Ramos (cell line): Measurements from ENCODE around the gene TMEM240.
"Not testable (repeated sequence)": the region's sequence is repeated elsewhere in the genome, so short reads cannot be mapped to it uniquely, and the experiment has no call there.

Experiments
- in situ Hi-C: fragments of 300-500 bp; cut with MboI; formaldehyde crosslinking; loops from one replicate; pipeline ENCODE4 v1.14.3; 2022; ENCODE audit warnings: low sequenced_read_pairs; ENCODE audit not compliant: unreplicated experiment

The TMEM240 gene

DNA sequence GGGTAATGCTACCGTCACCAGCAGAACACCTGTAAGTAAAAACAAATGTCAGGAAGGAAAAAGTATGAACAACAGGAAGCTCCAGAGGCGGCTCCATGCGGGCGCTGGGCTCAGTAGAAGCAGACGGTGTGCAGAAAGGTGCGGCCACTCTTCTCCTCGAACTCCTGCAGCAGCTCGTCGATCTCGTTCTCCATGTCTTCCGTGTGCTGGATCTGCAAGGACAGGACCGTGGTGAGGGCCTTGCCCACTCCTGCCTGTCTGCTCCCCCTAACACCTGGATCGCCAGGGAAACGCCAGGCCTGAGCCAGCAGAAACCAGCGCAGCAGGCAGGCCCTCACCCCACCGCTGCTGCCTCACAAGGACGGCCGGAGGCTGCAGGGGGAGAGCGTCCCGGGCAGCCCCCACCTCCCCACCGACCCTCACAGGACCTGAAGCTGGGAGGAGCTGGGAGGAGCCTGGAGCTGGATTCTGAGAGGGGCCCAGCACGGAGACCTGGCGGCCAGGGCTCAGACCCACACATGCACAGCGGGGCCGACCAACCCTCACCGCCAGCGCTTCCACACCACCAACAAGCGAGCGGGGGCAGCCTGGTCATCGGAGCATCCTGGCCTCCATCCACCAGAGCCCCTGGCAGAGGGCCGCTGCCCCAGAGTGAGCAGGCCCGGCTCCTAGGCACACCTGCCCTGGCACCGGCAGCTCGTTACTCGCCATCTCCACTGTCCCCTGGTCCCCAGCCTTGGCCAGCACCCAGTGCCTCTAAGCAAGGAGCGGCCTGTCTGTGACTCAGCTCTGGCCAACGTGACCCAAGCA lies 1.7 kb upstream of the TMEM240 start:
- in situ Hi-C loops = no loop called here

DNA sequence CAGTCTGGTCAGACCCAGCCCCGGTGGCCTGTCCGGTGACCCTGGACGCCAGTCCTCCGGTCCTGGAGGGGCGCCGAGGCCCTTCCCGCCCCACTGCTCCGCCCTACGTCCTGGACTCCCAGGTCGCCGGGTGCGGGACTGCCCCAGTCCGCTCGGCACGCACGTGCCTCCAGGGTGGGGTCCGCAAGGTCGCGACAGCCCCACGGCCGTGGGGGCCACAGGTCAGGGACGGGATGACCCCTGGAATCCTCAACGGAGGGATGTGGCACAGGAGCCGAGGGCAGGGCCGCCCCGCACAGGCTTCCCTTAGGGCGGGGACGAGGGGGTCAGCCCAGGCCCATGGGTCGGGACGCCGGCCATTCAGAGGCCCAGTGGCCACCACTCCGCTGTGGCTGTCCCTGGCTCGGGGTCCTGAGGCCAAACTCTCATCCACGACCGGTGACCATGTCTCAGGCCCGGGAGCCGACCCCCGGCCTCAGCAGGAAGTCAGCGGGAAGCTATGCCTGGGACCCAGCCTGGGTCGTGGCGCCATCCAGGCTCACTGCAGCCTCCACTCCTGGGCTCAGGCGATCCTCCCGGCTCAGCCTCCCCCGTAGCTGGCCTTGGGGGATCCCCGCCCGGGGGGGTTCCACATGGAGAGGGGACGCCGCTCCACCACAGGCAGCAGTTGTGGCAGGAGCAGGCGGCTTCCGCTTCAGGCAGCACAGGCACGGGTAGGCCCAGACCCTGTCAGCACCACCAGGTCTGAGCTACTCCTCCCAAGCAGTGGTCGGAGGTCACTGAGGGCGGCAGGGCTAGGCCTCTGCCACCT lies 599 bp upstream of the TMEM240 start:
- in situ Hi-C loops = no loop called here

GRCh38 chr1:1539310-1540089 lies 924 bp downstream of the TMEM240 start:
- in situ Hi-C loops = no loop called here

GRCh38 chr1:1538989-1539309 lies 1.5 kb downstream of the TMEM240 start:
- in situ Hi-C loops = no loop called here

DNA sequence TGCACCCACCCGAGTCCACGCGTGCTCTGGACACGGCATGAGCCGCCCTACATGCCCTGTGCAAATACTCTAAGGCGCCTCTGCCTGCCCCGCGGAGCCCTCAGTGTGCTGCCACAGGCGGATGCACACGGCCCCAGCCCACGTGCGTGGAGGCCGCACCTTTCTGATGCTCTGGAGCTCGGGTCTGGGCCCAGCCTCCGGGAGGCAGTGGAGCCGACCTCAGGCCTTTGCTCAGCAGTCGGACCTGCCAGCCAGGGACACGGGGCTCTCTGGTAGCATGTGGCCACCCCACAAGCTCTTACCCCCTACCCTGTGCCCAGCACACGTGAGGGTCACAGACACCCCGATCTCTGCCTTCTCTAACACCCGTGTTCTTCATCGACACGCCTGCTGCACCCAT lies 2.1 kb downstream of the TMEM240 start:
- in situ Hi-C loops = no loop called here

DNA sequence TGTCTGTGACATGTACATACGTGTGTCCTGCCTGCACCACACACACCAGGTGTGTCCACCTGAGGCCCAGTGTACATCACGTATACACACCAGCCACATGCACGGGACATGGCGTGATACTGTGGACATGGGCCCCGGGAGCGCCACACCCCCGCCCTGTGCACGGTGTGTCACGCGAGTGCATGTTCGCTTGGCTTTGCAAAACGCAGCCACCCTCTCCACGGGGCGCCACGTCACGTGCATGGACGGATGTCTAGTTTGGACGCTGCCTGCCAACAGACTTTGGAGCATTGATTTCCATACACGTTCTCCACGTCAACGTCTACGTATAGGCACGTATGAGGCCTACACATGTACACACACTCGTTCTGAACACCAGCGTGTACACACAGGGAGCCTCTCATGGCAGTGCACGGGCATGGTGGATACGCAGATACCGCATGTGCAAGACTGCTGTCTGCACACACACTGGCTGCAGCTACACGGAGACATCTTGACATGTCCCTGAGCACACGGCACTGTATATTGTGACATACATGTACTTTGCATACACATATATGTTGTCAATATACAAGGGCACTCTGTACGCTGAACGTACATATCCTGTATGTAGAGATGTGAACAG lies 2.7 kb downstream of the TMEM240 start:
- in situ Hi-C loops = no loop called here

DNA sequence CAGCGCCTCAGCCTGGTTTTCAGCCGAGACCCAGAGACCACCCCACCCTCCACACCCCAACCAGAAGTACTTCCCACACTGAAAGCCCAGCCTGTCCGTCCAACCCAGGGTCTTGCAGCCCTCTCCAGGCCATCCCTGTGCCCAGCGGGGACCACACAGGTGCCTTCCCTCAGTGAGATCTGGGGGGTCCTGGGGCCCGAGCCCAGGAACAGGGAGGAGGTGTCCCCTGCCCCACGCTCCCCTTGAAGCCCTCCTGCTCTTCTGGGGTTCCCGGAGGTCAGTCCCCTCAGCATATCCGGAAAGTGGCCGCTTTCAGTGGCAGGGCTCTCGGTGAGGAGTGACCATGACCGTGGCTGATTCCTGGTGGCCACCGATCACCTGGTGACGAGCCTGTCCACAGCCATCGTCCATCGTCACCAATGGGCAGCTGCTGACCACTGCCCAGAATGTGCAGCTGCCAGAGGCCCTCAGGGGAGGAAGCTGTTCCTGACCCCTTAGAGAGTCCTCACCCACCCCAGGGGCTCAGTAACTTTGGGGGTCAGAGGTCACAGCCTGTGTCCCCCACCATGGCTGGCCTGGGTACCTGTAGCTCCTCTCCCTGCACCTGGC lies 3.4 kb downstream of the TMEM240 start:
- in situ Hi-C loops = no loop called here

DNA sequence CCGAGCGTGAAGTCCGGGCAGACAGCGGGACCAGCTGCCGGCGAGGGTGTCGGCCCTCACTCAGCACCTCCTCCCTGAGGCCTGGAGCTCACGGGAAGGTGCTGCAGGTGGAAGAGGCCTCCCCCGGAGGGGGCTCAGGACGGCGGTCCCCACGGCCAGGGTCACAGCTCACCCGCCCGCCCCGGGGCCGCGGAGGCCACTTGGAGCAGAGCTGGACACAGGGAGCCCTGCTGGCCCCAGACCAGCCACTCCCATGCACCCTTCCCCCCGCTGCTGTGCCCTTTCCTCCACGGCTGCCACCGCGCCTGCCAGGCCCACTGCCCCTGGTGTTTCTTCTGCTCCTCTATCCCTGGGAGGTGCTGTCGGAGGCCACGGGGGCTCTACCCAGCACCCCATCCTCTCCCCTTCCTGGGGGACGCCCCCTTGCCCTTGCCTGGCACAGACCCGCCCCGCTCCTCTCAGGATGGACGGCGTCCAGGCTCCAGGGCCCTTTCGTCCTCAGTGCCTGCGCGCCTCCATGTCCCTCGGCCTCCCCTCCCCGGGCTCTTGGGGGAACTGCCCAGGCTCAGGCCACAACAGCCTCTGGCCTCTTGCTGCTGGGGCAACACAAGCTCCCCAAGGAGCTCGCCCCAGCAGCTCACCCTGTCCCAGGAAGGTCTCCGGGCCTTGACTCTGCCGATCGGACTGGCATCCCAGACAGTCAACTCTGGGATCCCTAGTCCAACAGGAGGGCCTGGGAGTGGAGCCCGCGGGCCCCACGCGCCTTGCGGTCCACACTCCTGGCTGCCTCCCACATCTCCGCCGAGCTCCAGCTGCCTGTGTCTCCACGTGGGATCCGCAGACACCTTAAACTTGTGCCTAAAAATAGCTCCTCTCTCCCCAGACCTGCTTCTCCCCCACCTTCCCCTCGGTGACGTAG lies 4.1 kb downstream of the TMEM240 start:
- in situ Hi-C loops = no loop called here

- in situ Hi-C loops = no loop called here
These were observed 5.0 kb downstream of the TMEM240 start for GRCh38 chr1:1535201-1536018.

- in situ Hi-C loops = no loop called here
These were observed 5.8 kb downstream of the TMEM240 start for GRCh38 chr1:1534401-1535154.

DNA sequence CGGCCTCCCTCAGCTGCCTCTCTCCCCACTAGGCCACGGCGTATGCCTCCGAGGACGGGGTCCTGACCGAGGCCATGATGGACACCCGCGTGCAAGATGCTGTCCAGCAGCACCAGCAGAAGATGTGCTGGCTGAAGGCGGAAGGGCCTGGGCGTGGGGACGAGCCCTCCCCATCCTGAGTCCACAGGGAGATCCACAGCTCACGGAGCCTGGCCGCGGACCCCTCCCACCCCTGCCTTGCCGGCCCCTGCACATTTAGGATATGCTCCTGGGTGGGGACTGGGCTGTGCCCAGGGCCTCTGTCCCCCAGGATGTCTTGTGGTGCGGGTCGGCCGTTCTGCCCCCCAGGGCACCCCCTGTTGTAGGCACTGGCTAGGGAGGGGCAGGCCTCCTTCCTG lies 6.5 kb downstream of the TMEM240 start:
- in situ Hi-C loops = not testable (repeated sequence)

- in situ Hi-C loops = not testable (repeated sequence)
These were observed 7.1 kb downstream of the TMEM240 start for GRCh38 chr1:1533176-1533893.

DNA sequence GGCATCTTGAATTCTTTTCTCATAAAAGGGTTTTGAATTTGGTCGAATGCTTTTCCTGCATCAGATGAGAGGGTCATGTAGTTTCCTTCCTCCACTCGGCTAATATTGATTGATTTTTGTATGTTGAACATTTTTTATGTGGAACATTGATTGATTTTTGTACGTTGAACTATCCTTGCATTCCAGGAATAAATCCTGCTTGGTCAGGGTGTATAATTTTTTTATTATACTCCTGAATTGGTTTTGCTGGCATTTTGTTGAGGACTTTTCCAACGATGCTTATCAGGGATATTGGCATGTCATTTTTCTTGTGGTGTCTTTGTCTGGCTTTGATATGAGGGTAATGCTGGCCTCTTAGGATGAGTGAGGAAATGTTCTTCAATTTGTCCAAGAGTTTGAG lies 8.5 kb downstream of the TMEM240 start:
- in situ Hi-C loops = no loop called here

DNA sequence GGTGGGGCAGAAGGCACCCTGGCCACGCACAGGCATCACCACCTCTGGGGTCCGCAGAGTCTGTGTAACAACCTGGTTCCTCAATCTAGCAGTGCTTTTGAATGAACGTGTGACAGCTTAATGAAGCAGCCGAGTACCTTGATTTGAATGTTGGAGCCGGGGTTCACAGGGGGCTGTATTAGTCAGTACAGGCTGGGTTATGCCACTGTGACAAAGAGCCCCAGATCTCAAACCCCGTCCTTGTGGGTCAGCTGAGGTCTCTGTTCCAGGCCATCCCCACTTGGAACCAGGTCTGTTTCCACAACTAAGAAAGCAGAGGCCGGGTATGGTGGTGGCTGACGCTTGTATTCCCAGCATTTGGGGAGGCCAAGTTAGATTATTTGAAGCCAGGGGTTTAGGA lies 10.5 kb downstream of the TMEM240 start:
- in situ Hi-C loops = no loop called here

DNA sequence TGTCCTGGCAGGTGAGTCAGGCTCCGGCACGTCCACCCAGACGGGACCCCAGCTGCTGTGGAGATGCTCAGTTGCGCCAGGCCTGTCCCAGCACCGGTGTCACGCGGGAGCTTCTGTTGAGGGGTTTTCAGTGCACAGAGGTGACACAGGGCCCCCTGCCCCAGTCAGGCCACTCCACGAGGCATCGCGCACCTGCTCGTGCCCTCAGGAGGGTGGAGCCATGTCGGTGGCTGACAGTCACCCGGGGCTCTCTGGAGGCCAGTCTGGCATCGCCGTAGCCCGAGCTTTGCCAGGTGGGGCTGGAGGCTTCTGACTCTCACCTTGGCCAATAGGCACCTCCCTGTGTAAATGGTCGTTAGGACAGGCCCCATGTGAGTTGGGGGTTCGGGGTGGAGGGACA lies 11.1 kb downstream of the TMEM240 start:
- in situ Hi-C loops = no loop called here

DNA sequence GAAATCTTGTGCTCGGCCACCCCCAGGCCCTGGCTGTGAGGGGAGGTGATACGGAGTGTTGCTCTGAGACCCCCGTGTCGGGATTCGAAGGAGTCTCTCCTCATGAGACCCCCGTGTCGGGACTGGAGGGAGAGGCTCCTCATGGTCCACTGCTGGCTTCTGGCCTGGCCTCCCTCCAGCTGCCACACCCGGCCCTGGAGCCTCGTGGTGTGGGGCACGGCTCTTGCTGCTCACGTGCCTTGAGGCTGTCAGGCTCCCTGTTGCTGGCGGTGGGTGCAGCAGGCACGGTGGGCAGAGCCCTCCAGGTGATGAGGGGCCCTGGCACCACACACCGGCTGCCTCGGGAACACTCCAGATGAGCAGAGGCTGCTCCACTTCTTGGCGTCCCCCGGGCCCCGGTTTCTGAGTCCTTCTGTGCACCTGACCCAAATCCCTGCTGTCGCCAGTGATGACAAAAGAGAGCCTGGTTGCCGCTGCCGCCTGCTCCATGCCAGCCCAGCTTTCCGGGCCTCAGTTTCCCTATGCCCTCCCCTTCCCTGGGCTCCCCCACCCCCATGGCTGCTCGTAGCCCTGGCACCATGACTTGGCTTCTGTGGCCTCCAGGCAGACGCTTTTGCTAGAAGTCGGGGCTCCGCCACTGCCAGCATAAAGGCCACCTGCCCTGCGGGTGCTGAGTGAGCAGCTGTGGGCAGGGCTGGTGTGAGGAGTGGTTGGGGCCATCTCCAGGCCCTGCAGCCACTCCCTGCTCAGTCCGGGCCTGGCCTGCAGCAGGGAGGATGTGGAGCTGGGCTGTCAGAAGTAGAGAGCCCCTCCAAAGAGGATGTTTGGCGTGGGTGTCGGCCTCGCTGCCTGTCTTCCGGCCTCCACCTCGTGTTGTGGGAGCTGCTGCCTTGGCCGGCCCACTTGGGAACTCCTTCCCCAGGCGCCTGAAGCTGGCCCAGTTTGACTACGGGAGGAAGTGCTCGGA lies 11.8 kb downstream of the TMEM240 start:
- in situ Hi-C loops = no loop called here
